Measurements from ENCODE around the gene LCNL1.

The LCNL1 gene

GRCh38 chr9:136950656-136951276 lies 32.0 kb upstream of the LCNL1 start:
- H3K27ac ChIP-seq: peak overlapping the region; percentile 86
- peak overlapping the region; percentile 76 for H3K4me3 ChIP-seq (ENCODE audit: low read depth, low read length)
- H3K9me3 ChIP-seq (ENCODE audit: severe bottlenecking): no peaks in the 10 kb centered on the region
- no peaks in the 10 kb centered on the region for H3K36me3 ChIP-seq
- TF ChIP-seq, protein P1, sequence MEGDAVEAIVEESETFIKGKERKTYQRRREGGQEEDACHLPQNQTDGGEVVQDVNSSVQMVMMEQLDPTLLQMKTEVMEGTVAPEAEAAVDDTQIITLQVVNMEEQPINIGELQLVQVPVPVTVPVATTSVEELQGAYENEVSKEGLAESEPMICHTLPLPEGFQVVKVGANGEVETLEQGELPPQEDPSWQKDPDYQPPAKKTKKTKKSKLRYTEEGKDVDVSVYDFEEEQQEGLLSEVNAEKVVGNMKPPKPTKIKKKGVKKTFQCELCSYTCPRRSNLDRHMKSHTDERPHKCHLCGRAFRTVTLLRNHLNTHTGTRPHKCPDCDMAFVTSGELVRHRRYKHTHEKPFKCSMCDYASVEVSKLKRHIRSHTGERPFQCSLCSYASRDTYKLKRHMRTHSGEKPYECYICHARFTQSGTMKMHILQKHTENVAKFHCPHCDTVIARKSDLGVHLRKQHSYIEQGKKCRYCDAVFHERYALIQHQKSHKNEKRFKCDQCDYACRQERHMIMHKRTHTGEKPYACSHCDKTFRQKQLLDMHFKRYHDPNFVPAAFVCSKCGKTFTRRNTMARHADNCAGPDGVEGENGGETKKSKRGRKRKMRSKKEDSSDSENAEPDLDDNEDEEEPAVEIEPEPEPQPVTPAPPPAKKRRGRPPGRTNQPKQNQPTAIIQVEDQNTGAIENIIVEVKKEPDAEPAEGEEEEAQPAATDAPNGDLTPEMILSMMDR (IDR thresholded peaks at IDR 0.05; ENCODE audit: low read depth, low read length): no peak
- no peaks in the 10 kb centered on the region for H3K27me3 ChIP-seq (ENCODE audit: insufficient read depth, low read depth, severe bottlenecking)
- DNase-seq: no peak

- Histone ChIP-seq H3K9me3 (ENCODE audit: severe bottlenecking) (no peaks in the 10 kb centered on the region), H3K36me3 (no peaks in the 10 kb centered on the region), H3K27ac (no peak within 1 kb of the TSS), H3K4me3 (ENCODE audit: low read depth, low read length) (no peak within 1 kb of the TSS), H3K27me3 (ENCODE audit: insufficient read depth, low read depth, severe bottlenecking) (no peaks in the 10 kb centered on the region)
- TF ChIP-seq, protein P1 (IDR thresholded peaks at IDR 0.05; ENCODE audit: low read depth, low read length): no peak
- DNase-seq: no peak
Measured at GRCh38 chr9:136951541-136952320, 31.1 kb upstream of the LCNL1 start, which contains the start of gene LCN12. Gene LCN12 (plus strand): TSS chr9:136952273. CDS start chr9:136952328, 55 bp downstream.

GRCh38 chr9:136952321-136952850 lies 30.4 kb upstream of the LCNL1 start:
- Histone ChIP-seq H3K4me3 (ENCODE audit: low read depth, low read length) (no peak overlapping the region), H3K9me3 (ENCODE audit: severe bottlenecking) (no peaks in the 10 kb centered on the region), H3K27ac (no peak overlapping the region), H3K36me3 (no peaks in the 10 kb centered on the region), H3K27me3 (ENCODE audit: insufficient read depth, low read depth, severe bottlenecking) (no peaks in the 10 kb centered on the region)
- no peak for DNase-seq
- TF ChIP-seq, protein P1 (IDR thresholded peaks at IDR 0.05; ENCODE audit: low read depth, low read length): no peak

DNA sequence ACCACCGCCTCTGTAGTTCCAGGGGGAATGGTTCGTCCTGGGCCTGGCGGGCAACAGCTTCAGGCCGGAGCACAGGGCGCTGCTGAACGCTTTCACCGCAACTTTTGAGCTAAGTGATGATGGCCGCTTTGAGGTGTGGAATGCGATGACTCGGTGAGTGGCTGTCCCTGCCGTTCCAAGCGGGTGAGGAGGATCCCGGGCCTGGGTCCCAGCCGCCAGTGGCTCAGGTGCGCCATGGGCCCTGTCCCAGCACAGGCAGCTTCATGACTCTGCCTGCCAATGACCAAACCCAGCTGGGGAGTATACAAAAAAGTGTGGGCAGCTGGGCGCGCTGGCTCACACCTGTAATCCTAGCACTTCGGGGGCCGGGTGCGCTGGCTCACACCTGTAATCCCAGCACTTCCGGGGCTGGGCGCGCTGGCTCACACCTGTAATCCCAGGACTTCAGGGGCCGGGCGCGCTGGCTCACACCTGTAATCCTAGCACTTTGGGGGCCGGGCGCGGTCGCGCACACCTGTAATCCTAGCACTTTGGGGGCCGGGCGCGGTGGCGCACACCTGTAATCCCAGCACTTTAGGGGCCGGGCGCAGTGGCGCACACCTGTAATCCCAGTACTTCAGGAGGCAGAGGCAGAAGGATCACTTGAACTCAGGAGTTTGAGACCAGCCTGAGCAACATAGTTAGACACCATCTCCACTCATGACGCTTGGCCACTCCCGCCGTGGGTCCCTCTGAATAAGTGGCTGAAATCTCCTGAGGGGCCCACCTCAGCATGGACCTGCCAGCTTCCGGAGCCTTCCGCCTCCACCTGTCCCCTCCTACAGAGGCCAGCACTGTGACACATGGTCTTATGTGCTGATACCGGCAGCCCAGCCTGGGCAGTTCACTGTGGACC lies 29.7 kb upstream of the LCNL1 start:
- H3K27me3 ChIP-seq (ENCODE audit: insufficient read depth, low read depth, severe bottlenecking): no peaks in the 10 kb centered on the region
- DNase-seq: no peak
- no peak overlapping the region for H3K27ac ChIP-seq
- TF ChIP-seq, protein P1 (IDR thresholded peaks at IDR 0.05; ENCODE audit: low read depth, low read length): no peak
- H3K36me3 ChIP-seq: no peaks in the 10 kb centered on the region
- H3K4me3 ChIP-seq (ENCODE audit: low read depth, low read length): no peak overlapping the region
- H3K9me3 ChIP-seq (ENCODE audit: severe bottlenecking): no peaks in the 10 kb centered on the region

GRCh38 chr9:136953771-136954269 lies 29.0 kb upstream of the LCNL1 start:
- DNase-seq: no peak
- TF ChIP-seq, protein P1 (IDR thresholded peaks at IDR 0.05; ENCODE audit: low read depth, low read length): no peak
- no peaks in the 10 kb centered on the region for H3K9me3 ChIP-seq (ENCODE audit: severe bottlenecking)
- H3K27me3 ChIP-seq (ENCODE audit: insufficient read depth, low read depth, severe bottlenecking): no peaks in the 10 kb centered on the region
- H3K27ac ChIP-seq: no peak overlapping the region
- H3K4me3 ChIP-seq (ENCODE audit: low read depth, low read length): no peak overlapping the region
- no peaks in the 10 kb centered on the region for H3K36me3 ChIP-seq

Data from WERI-Rb-1 (cell line).